BJ (cell line): ENCODE measurements around the gene SENP3. TPM values are rescaled to one million over a fixed set of nuclear protein-coding genes. Genes with fewer than 3 reads are reported as not detected.

Experiments
- CTCF ChIA-PET: fragments of 350-600 bp; formaldehyde crosslinking; extraction: SDS; loops from one replicate; lab custom pipeline; 2021; ENCODE audit warnings: antibody characterized with exemption, inconsistent platforms; lab: Yijun Ruan, JAX
- POLR2A ChIA-PET: fragments of 300-600 bp; sonication (Branson Sonifier 250); formaldehyde crosslinking; extraction: SDS; loops from one replicate; lab custom pipeline; 2021; ENCODE audit warnings: antibody characterized with exemption; lab: Charles Lee
- DNase-seq: peaks from one replicate; pipeline ENCODE4 v3.0.0-alpha.2; 2011; ENCODE audit warnings: low read depth
- H3K27me3 ChIP-seq: 2 replicates; pipeline ENCODE4 v1.6.0; 2011; ENCODE audit warnings: low read length; ENCODE audit not compliant: control insufficient read depth, insufficient read depth
- H3K36me3 ChIP-seq: 2 replicates; pipeline ENCODE4 v1.5.1; 2011; ENCODE audit warnings: low read length; ENCODE audit not compliant: control insufficient read depth, insufficient read depth
- H3K4me3 ChIP-seq: 2 replicates; pipeline ENCODE4 v1.5.1; 2011; ENCODE audit warnings: low read depth, mild to moderate bottlenecking, control low read depth, low read length
- CTCF ChIP-seq: IDR thresholded peaks from 2 replicates; pipeline ENCODE4 v1.5.1; 2011; ENCODE audit warnings: low read depth, mild to moderate bottlenecking, control low read depth, inconsistent platforms, low read length, moderate library complexity; ENCODE audit not compliant: insufficient read depth
- polyA plus RNA-seq: library from polyadenylated mRNA; depleted of rRNA; stranded (reverse); fragments of >200 nt; gene quantifications from 2 replicates; pipeline ENCODE4 v1.2.3, GENCODE V29; 2011

The SENP3 gene
- polyA plus RNA-seq, 1 experiment, result 72.2 TPM

- Histone ChIP-seq H3K27me3 (no peaks in the 10 kb centered on the region), H3K36me3 (peaks cover 42% of the 10 kb centered on the region), H3K4me3 (no peak overlapping the region)
- no peak for TF ChIP-seq CTCF
- POLR2A ChIA-PET, result interaction anchor here (0.6 kb wide), 1 partner anchor 172 kb away, joined by 6 read pairs; the partner anchor contains the start of gene TMEM256
- DNase-seq, result no peak
- CTCF ChIA-PET, result interaction anchor here (1.0 to 4.5 kb wide), 3 partner anchors 13 to 111 kb away, joined by 5 to 29 read pairs (median 6); partner anchors contain the start of genes SOX15 and TP53
Measured at GRCh38 chr17:7575959-7576358, 14.2 kb downstream of the SENP3 start.

- no peak for TF ChIP-seq CTCF
- no peak for DNase-seq
- ChIA-PET CTCF (interaction anchor here (1.0 to 4.5 kb wide), 3 partner anchors 13 to 111 kb away, joined by 5 to 29 read pairs (median 6); partner anchors contain the start of genes SOX15 and TP53), POLR2A (no interaction called here)
- peaks cover 39% of the 10 kb centered on the region for H3K36me3 ChIP-seq
- no peak overlapping the region for H3K4me3 ChIP-seq
- H3K27me3 ChIP-seq, result no peaks in the 10 kb centered on the region
Measured at GRCh38 chr17:7576432-7576937, 14.8 kb downstream of the SENP3 start.

GRCh38 chr17:7577327-7578199, 15.8 kb downstream of the SENP3 start:
- no peak for DNase-seq
- no peaks in the 10 kb centered on the region for H3K27me3 ChIP-seq
- H3K36me3 ChIP-seq, result peaks cover 39% of the 10 kb centered on the region
- CTCF ChIA-PET, result interaction anchor here (4.5 kb wide), 1 partner anchor 11 kb away, joined by 29 read pairs; the partner anchor contains the start of gene SOX15
- H3K4me3 ChIP-seq, result no peak overlapping the region
- POLR2A ChIA-PET, result no interaction called here
- no peak for TF ChIP-seq CTCF

GRCh38 chr17:7579001-7579833, 17.5 kb downstream of the SENP3 start, which contains the start of gene CD68:
TSS of gene CD68 (plus strand) at chr17:7579638. CDS start at chr17:7579678, 40 bp downstream.
- Histone ChIP-seq H3K4me3 (peak within 1 kb of the TSS; percentile 6; the same call in 1 of the 2 replicates), H3K36me3 (peaks cover 34% of the 10 kb centered on the region), H3K27me3 (no peaks in the 10 kb centered on the region)
- POLR2A ChIA-PET, result no interaction called here
- no peak for TF ChIP-seq CTCF
- CTCF ChIA-PET, result interaction anchor here (1.2 to 2.7 kb wide), 3 partner anchors 8 to 108 kb away, joined by 4 to 22 read pairs (median 4); partner anchors contain the start of genes SOX15 and TP53
- peak; percentile 76 for DNase-seq
